Measurements from ENCODE around the gene ZNF765.
"Not testable (repeated sequence)": the region's sequence is repeated elsewhere in the genome, so short reads cannot be mapped to it uniquely, and the experiment has no call there.

ZNF765 gene

DNA sequence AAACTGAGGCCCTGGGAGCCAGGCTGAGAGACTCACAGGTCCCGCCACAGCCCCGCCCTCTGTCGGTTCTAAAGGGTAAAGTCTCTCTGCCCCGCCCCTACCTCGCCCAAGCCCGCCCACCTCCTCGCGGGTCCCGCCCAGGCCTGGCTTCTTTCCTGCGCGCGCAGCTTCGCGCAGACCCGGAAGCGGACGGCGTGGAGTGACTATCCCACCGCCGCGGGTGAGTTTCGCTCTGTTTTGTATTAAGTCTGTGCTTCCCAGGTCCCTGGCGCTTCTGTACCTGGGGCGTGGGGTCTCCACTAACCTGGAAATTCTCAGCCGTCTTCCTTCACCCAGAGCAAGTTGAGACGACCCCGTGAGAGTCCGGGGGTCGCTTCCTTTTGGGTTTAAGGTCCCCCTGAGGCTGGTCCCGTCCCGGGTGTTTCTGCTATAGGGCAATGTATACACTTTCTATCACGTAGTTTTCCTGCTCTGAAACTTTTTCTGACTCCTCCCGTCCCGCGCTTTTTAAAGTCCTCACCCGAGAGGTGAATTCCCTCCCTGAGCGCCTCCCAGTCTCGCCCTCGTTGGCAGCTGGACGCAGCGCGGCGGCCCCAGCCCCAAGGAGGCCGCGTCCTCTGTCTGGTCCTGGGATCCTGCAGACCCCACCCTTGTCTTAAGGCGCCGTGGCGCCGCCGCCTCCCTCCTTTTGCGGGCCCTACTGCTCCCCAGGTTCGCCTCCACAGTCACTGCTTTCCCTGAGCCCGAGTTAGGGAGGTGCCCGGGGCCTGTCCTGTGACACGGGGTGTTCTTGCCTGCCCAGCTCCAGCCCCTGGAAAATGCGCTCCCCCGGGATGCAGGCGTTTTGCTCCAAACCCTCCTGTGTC lies at the start of gene ZNF765:
ZNF765 (plus strand) TSS at position 176 of the 866 bp plus-strand sequence. CDS start 2,867 bp downstream, outside the sequence.
- DNase-seq (ENCODE audit: low read depth), result peak; percentile 96

DNA sequence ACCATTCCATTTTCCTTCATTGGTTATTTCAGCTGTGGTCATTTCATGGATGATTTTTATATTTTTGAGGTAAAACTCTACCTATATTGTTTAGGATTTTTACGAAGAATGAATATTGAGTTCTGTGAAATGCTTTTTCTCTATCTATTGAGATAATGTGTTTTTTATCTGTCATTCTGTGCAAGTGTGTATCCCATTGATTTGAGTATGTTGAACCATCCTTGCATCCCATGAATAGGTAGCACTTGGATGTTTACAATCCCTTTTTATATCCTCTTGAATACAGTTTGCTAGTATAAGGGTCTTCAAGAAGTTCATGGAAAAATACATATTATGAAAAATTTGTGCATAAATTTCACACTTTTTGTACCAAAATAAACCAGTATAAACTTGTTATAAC lies 39.2 kb upstream of the ZNF765 start:
- DNase-seq (ENCODE audit: low read depth), result no peak

DNA sequence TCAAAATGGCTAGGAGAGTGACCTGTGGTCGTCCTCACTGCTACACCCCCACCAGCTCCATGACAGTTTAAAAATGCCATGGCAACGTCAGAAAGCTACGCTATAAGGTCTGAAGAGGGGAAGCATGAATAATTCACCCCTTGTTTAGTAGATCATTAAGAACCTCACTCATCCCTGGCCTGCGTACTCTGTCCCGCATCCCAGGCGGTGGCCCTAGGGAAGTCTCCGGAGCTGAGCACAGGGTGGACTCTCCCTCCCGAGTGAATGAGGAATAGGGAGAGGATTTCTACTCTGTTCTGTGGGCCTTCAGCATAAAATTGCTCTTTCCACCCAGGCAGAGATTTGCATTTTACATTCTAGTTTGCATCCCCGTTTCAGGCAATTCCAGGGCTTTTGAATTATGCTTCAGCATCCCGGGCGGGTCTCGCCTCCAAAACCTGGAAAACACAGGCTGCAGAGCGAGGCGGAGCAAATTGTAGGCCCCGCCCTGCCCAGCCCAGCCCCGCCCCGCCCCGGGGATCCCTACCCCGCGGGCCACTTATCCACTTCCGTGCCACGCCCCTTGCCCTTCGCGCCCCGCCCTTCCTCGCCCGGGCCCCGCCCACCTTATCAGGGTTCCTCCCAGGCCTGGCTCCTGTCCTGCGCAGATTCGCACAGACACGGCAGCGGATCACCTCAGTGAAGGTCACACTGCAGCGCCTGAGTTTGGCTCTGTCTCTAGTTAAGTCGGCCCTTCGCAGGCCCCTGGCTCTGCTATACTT lies 36.9 kb upstream of the ZNF765 start:
- no peak for DNase-seq (ENCODE audit: low read depth)

DNA sequence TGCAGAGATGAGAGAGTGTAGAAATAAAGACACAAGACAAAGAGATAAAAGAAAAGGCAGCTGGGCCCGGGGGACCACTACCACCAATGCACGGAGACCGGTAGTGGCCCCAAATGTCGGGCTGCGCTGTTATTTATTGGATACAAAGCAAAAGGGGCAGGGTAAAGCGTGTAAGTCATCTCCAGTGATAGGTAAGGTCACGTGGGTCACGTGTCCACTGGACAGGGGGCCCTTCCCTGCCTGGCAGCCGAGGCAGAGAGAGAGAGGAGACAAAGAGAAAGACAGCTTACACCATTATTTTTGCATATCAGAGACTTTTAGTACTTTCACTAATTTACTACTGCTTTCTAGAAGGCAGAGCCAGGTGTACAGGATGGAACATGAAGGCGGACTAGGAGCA lies 34.9 kb upstream of the ZNF765 start:
- not testable (repeated sequence) for DNase-seq (ENCODE audit: low read depth)

DNA sequence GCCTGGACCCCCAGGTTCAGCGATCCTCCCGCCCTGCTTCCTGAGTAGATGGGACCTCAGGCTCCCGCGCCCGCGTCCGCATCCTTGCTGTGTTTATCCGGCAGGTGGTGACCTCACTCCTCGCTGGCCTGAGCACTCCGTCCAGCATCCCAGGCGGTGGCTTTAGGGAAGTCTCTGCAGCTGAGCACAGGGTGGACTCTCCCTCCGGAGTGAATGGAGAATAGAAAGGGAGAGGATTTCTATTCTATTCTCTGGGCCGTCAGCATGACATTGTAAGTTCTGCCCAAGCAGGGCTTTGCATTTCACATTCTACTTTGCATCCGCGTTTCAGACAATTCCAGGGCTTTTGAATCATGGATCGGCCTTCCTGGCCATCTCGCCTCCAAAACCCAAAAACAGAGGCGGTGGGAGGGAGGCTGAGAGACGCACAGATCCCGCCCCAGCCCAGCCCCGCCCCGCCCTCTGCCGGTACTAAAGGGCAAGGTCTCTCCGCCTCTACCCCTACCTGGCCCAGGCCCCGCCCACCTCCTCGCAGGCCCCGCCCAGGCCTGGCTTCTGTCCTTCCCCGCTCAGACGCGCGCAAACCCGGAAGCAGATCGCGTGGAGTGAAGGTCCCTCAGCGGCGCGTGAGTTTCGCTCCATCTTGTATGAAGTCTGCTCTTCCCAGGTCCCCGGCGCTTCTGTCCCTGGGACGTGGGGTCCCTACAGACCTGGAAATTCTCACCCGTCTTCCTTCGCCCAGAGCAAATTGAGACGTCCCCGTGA lies 29.6 kb upstream of the ZNF765 start, which contains the start of gene ZNF525:
ZNF525 (plus strand) TSS at position 572 of the 765 bp plus-strand sequence. CDS start 6,577 bp downstream, outside the sequence.
- DNase-seq (ENCODE audit: low read depth), result peak; percentile 97

DNA sequence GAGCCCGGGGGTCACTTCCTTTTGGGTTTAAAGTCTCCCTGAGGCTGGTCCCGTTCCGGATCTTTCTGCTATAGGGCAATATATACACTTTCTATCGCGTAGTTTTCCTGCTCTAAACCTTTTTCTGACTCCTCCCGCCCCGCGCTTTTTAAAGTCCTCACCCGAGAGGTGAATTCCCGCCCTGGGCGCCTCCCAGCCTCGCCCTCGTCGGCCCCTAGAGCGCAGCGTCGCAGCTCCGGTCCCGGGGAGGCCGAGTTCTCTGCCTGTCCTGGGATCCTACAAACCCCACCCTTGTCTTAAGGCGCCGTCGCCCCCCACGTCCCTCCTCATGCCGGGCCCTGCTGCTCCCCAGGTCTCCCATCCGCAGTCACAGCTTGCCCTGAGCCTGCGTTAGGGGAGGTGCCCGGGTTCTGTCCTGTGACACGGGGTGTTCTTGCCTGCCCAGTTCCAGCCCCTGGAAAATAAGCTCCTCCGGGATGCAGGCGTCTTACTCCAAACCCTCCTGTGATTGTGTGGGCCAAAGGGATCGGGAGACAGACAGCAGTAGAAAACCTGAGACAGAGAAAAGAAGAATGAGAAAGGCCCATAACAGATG lies 29.0 kb upstream of the ZNF765 start:
- DNase-seq (ENCODE audit: low read depth), result peak; percentile 19

DNA sequence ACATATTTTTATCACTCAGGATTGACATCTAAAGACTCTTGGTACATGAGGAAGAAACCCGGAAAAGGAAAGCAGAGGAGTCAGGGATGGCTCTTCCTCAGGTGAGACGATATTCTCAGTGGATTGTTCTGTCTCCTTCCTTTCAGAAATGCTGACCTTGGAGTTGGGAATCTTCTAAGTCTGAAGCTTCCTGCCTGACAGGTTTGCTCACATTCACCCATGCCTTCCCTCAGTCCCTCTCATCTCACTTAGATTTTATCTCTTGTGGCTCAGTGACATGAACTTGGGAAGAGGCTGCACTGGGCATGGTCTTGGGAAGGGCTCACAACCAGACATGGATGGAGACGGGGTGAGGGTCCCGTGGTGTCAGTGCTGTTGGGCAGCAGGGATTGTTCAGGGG lies 22.8 kb upstream of the ZNF765 start:
- DNase-seq (ENCODE audit: low read depth), result no peak

DNA sequence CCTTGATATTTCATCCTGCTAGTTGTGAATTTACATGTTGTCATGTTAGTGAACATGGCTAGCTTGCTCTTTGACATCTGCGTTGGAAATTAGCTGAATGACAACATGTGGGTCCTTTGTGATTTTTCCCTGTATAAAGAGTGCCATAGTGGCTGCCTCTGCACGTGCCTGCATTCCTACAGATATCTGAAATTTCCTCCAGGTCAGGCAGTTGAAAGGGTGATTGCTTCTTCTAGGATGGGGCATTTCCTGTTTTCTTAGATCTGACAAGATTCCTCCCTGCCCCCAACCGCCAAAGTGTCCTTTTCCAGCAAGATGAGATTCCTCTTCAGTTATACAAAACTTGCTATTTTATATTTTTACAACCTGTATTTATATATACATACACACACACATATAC lies 20.7 kb upstream of the ZNF765 start:
- no peak for DNase-seq (ENCODE audit: low read depth)

DNA sequence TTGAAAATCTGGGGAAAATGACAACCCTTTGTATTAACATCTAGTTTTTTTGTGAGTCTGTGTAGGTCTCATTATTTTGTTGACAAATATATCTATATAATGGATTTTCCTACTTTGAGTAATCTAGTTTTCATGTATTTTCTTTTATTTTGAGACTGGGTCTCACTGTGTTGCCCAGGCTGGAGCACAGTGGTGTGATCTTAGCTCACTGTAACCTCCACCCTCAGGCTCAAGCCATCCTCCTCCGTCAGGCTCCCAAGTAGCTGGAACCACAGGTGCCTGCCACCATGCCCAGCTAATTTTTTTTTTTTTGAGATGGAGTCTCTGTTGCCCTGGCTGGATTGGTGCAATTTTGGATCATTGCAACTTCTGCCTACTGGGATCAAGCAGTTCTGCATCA lies 20.2 kb upstream of the ZNF765 start:
- no peak for DNase-seq (ENCODE audit: low read depth)

DNA sequence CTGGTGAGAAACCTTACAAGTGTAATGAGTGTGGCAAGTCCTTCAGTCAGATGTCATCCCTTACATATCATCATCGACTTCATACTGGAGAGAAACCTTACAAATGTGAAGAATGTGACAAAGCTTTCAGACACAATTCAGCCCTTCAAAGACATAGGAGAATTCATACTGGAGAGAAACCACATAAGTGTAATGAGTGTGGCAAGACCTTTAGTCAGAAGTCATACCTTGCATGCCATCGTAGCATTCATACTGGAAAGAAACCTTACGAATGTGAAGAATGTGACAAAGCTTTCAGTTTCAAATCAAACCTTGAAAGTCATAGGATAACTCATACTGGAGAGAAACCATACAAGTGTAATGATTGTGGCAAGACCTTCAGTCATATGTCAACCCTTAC lies 13.6 kb upstream of the ZNF765 start:
- no peak for DNase-seq (ENCODE audit: low read depth)

DNA sequence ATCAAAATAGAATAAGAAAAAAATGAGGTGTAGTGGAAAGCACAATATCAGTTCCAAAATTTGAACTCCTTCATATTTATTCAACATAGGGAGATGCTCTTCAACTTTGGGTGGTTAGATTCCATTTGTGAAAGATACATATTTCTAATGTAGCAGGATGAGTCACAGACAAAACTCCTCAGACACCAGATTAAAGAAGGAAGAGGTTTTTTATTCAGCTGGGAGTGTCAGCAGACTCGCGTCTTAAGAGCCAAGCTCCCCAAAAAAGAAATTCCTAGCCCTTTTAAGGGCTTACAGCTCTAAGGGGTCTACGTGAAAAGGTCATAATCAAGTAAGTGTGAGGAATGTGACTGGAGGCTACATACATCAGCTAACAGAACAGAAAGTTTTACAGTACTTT lies 6.8 kb upstream of the ZNF765 start:
- no peak for DNase-seq (ENCODE audit: low read depth)

DNA sequence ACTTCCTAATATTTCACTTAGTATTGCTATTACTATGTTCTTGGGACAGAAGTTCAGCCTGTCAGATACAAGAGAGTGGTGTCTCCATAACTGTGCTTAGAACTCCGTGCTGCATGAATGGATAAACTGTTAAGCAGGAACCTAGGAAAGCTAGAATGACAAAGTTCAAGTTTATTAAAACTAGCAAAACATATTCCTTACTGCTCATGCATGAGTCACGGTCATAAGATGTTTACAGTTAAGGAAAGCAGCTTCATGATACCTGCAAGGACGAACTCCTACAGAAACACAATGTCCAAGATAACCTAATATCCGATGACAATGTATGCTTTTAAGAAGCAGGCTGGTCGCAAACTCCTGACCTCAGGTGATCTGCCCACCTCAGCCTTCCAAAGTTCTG lies 6.0 kb upstream of the ZNF765 start:
- no peak for DNase-seq (ENCODE audit: low read depth)

DNA sequence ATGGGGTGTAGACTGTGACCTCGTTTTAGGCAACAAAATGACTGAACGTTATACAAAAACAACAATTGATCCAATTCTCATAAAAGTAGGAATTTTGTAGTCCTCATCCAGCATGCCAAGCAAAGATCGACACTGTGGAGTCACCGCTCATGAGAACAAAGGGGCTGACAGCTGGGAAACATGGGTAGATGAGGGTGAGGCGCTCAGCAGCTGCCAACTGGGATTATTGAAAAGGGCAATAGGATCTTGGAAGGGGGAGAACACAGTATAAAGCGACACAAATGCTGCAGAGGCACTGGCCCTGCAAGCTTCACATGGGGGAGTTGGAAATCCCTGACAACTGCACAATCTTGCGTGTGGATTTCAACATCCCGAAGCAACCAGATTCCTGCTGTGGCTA lies 5.4 kb upstream of the ZNF765 start:
- no peak for DNase-seq (ENCODE audit: low read depth)

DNA sequence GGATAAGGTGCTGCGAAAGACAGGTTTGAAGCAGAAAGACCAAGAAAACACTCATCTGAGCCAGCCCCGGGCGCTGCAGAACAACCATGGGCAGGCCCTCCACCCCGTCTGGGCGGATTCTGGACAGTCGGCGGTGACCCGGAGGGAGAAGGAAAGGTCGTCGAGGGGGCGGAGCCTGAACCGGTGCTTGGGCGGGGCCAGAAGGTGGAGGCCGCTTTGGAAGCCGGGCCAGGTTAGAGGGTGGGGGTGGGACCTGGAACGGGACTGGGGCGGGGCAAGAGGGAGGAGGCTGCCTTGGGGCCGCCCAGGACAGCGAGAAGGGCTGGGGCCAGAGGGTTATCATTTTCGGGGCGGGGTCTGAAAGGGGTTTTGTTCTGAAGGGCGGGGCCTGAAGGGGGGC lies 5.0 kb upstream of the ZNF765 start:
- DNase-seq (ENCODE audit: low read depth), result no peak

DNA sequence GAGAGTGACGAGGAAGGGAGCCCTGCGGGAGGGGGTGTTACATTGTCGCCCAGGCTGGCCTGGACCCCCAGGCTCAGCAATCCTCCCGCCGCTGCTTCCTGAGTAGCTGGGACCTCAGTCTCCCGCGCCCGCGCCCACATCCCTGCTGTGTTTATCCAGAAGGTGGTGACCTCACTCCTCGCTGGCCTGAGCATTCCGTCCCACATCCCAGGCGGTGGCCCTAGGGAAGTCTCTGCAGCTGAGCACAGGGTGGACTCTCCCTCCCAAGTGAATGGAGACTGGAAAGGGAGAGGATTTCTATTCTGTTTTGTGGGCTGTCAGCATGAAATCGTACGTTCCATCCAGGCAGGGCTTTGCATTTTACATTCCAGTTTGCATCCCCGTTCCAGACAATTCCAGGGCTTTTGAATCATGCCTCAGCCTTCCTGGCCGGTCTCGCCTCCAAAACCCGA lies 401 bp upstream of the ZNF765 start:
- DNase-seq (ENCODE audit: low read depth), result no peak

DNA sequence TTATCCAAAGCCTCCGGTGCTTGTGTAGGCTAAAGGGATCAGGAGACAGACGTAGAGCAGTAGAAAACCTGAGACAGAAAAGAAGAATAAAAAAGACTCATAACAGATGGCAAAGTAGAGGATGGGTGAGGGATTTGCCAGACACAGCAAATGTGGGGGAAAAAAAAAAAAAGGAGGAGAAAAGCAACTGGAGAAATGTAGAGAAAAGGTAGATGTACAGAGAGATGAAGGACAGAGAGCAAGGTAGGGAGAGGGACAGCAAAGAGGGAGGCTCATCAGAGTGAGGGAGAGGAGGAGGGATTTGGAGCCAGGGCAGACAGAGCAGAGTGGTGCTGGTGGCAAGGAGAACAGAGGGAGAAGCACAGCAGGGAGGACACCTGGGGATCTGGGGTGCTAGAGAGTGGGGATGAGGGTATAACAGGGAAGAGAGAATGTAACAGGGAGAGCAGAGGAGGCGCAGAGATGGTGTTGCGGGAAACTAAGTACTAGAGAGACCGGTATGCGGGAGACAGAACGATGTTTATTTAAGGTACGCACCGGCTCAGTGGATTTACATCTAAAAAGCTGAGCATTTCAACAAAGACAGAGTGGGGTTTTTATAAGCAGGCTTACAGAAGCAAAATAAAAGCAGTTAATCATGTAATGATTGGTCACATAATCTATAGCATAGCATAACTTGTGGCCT lies 1.0 kb downstream of the ZNF765 start:
- DNase-seq (ENCODE audit: low read depth), result not testable (repeated sequence)

DNA sequence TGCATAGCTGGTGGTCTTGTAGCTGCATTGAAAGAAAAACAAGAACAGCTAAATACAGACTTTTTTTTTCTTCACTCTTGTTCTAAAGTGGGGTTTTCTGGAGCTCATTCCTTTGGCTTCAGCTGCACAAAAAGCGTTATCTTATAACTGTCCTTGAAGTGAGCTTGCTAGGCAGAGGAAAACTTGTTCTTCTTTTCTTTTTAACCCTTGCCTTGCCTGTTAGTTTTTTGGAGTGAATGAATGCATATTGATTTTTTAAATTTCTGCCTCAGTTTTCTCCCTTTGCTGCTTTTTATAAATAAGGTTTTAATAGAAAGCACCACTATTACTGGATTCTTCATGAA lies 1.5 kb downstream of the ZNF765 start:
- no peak for DNase-seq (ENCODE audit: low read depth)

DNA sequence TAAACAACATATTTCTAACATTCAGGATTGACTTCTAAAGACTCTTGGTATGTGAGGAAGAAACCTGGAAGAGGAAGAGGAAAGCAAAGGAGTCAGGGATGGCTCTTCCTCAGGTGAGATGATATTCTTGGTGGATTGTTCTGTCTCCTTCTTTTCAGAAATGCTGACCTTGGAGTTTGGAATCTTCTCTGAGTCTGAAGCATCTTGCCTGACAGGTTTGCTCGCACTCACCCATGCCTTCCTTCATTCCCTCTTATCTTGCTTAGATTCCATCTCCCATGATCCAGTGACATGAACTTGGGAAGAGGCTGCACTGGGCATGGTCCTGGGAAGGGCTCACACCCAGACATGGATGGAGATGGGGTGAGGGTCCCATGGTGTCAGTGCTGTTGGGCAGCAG lies 3.0 kb downstream of the ZNF765 start:
- DNase-seq (ENCODE audit: low read depth), result not testable (repeated sequence)

DNA sequence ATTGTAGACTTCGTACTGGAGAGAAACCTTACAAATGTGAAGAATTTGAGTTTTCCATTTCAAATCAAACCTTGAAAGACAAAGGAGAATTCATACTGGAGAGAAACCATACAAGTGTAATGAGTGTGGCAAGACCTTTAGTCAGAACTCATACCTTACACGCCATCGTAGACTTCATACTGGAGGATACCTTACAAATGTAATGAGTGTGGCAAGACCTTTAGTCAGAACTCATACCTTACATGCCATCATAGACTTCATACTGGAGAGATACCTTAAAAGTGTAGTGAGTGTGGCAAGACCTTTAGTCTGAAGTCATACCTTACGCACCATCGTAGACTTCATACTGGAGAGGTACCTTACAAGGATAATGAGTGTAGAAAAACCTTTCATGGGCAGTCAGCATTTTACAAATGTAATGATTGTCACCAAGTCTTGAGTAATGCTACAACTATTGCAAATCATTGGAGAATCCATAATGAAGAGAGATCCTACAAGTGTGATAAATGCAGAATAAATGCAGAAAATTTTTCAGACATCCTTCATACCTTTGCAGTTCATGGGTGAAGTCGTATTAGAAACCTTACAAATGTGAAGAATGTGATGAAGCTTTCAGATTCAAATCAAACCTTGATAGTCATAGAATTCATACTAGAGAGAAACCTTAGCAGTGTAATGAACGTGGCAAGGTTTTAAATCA lies 14.7 kb downstream of the ZNF765 start:
- DNase-seq (ENCODE audit: low read depth), result no peak

DNA sequence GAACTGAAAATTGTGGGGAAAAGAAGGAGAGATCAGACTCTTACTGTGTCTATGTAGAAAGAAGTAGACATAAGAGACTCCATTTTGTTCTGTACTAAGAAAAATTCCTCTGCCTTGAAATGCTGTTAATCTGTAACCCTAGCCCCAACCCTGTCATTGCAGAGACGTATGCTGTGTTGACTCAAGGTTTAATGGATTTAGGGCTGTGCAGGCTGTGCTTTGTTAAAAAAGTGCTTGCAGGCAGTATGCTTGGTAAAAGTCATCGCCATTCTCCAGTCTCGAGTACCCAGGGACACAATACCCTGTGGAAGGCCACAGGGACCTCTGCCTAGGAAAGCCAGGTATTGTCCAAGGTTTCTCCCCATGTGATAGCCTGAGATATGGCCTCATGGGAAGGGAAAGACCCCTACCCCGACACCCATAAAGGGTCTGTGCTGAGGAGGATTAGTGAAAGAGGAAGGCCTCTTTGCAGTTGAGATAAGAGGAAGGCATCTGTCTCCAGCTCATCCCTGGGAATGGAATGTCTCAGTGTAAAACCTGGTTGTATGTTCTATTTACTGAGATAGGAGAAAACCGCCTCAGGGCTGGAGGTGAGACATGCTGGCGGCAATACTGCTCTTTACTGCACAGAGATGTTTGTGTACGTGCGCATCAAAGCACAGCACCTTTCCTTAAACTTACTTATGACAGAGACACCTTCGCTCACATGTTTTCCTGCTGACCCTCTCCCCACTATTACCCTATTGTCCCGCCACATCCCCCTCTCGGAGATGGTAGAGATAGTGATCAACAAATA lies 25.8 kb downstream of the ZNF765 start:
- DNase-seq (ENCODE audit: low read depth), result not testable (repeated sequence)
